SU-DHL-6 (cell line): ENCODE data around the gene CPNE8.

Source experiments
- CTCF ChIP-seq: fragments of 200-600 bp; sonication (generic); IDR thresholded peaks from one replicate; pipeline ENCODE4 v1.5.1; 2017; ENCODE audit warnings: antibody characterized with exemption, mild to moderate bottlenecking, low read length, moderate library complexity; ENCODE audit not compliant: insufficient read depth, poor library complexity, severe bottlenecking
- EZH2phosphoT487 ChIP-seq: fragments of 200-600 bp; sonication (generic), shearing (Covaris generic); conservative IDR thresholded peaks from 2 replicates; pipeline ENCODE4 v1.6.1; 2018; ENCODE audit warnings: mild to moderate bottlenecking, antibody characterized with exemption, low read length, moderate library complexity, mixed read lengths

GRCh38 chr12:38890102-38890855 lies 15.1 kb downstream of the CPNE8 start:
- no peak for TF ChIP-seq CTCF
- no peak for TF ChIP-seq EZH2phosphoT487
